Body of pancreas (tissue), 4 donors: Measurements from ENCODE around the gene ETNPPL. TPM values are rescaled to one million over a fixed set of nuclear protein-coding genes. Genes with fewer than 3 reads are reported as not detected.
"Not testable (repeated sequence)": the region's sequence is repeated elsewhere in the genome, so short reads cannot be mapped to it uniquely, and the experiment has no call there.

ENCODE experiments used
- ATAC-seq: fragments of 150-250 bp; one replicate; pipeline ENCODE4 v1.9.1; 2016
- DNase-seq, 4 donors: peaks; one replicate each; pipeline ENCODE4 v3.0.0-alpha.2; 2019
- H3K27ac ChIP-seq, 4 donors: fragments of 200-600 bp; sonication (generic); 1 replicate in 3 of 4; 2 replicates in 1 of 4; pipeline versions ENCODE4 v1.5.1 to v1.6.1; 2016 to 2019; ENCODE audit warnings: mild to moderate bottlenecking in 1 of 4, mixed read lengths in 1 of 4, moderate library complexity in 1 of 4
- H3K27me3 ChIP-seq, 2 donors: fragments of 200-600 bp; sonication (generic); one replicate each; pipeline ENCODE4 v1.6.0; 2016; ENCODE audit warnings: mild to moderate bottlenecking in 1 of 2
- H3K36me3 ChIP-seq, 2 donors: fragments of 200-600 bp; sonication (generic); replicated peaks in 1 of 2; 2 replicates each; pipeline ENCODE4 v1.5.1; 2016; ENCODE audit warnings: low read depth in 2 of 2; ENCODE audit not compliant: insufficient read depth in 1 of 2
- H3K4me1 ChIP-seq: fragments of 200-600 bp; sonication (generic); one replicate; pipeline ENCODE4 v1.6.0; 2016
- H3K4me3 ChIP-seq, 2 donors: fragments of 200-600 bp; sonication (generic); 1 replicate in 1 of 2; 2 replicates in 1 of 2; pipeline ENCODE4 v1.5.1; 2016 to 2019
- H3K9me3 ChIP-seq, 3 donors: fragments of 200-600 bp; sonication (generic); 1 replicate in 2 of 3; 2 replicates in 1 of 3; pipeline ENCODE4 v1.5.1; 2016
- CTCF ChIP-seq, 7 experiments: fragments of 450-650 bp in 4 of 7; fragments of 200-600 bp in 3 of 7; sonication (generic) in 3 of 7; IDR thresholded peaks; one replicate each; pipeline ENCODE4 v1.5.1; 2016 to 2019; ENCODE audit warnings: antibody characterized with exemption in 7 of 7
- POLR2A ChIP-seq, 3 donors: fragments of 450-650 bp; IDR thresholded peaks; one replicate each; pipeline ENCODE4 v1.6.1; 2016; ENCODE audit warnings: antibody characterized with exemption in 3 of 3, mild to moderate bottlenecking in 2 of 3
- WGBS, 2 donors: methylation state at CpG; one replicate each; pipeline ENCODE4 v1.1.5; 2017; 5-methylcytosine and 5-hydroxymethylcytosine counted together
- intact Hi-C: fragments of 100-400 bp; cut with DNase I; formaldehyde crosslinking; loops from one replicate; pipeline ENCODE4 v1.15.1; 2023
- total RNA-seq, 2 donors: library from RNA; depleted of rRNA; stranded (reverse); fragments of >200 nt; gene quantifications; one replicate each; pipeline ENCODE4 v1.1.0, GENCODE V29; 2016

ETNPPL gene
- total RNA-seq, 2 donors from 2014 or later, result not detected

GRCh38 chr4:108717386-108717785 lies 45.5 kb downstream of the ETNPPL start:
- intact Hi-C loops, result no loop called here
- no peaks in the 10 kb centered on the region for H3K27me3 ChIP-seq
- no peak for TF ChIP-seq POLR2A (IDR thresholded peaks at IDR 0.05)
- TF ChIP-seq CTCF (IDR thresholded peaks at IDR 0.05), result no peak
- no peaks in the 10 kb centered on the region for H3K9me3 ChIP-seq
- H3K4me1 ChIP-seq, result no peaks in the 10 kb centered on the region
- ATAC-seq, result no peak
- H3K4me3 ChIP-seq, result no peak overlapping the region
- H3K27ac ChIP-seq, result no peak overlapping the region
- 69 to 75% methylated on average over 2 of the region's 2 CpGs for WGBS, 2 donors
- no peaks in the 10 kb centered on the region for H3K36me3 ChIP-seq
- DNase-seq, result no peak

GRCh38 chr4:108716340-108716739 lies 46.5 kb downstream of the ETNPPL start:
- H3K36me3 ChIP-seq, result no peaks in the 10 kb centered on the region
- no peak for DNase-seq
- H3K4me3 ChIP-seq, result no peak overlapping the region
- ATAC-seq, result no peak
- no peak overlapping the region for H3K27ac ChIP-seq
- no peaks in the 10 kb centered on the region for H3K27me3 ChIP-seq
- H3K4me1 ChIP-seq, result no peaks in the 10 kb centered on the region
- whole genome bisulfite sequencing, 2 donors, result 35 to 46% methylated on average over 2 of the region's 2 CpGs
- H3K9me3 ChIP-seq, result no peaks in the 10 kb centered on the region
- TF ChIP-seq POLR2A (IDR thresholded peaks at IDR 0.05) (no peak), CTCF (IDR thresholded peaks at IDR 0.05) (no peak)
- intact Hi-C loops, result no loop called here

GRCh38 chr4:108714880-108715279 lies 48.0 kb downstream of the ETNPPL start:
- WGBS, 2 donors, result 27 to 30% methylated on average over 4 of the region's 4 CpGs
- no peaks in the 10 kb centered on the region for H3K9me3 ChIP-seq
- no peak overlapping the region for H3K4me3 ChIP-seq
- H3K27me3 ChIP-seq, result no peaks in the 10 kb centered on the region
- no peaks in the 10 kb centered on the region for H3K4me1 ChIP-seq
- TF ChIP-seq POLR2A (IDR thresholded peaks at IDR 0.05) (no peak), CTCF (IDR thresholded peaks at IDR 0.05) (no peak)
- intact Hi-C loops, result no loop called here
- no peak for DNase-seq
- no peaks in the 10 kb centered on the region for H3K36me3 ChIP-seq
- no peak overlapping the region for H3K27ac ChIP-seq
- no peak for ATAC-seq

- H3K36me3 ChIP-seq, H3K4me3 ChIP-seq, DNase-seq, H3K27ac ChIP-seq, H3K9me3 ChIP-seq, H3K4me1 ChIP-seq, H3K27me3 ChIP-seq, ATAC-seq, intact Hi-C loops: not testable (repeated sequence)
- WGBS, 2 donors, result 49 to 57% methylated on average over 7 of the region's 7 CpGs
Observed at GRCh38 chr4:108710578-108710977, 52.3 kb downstream of the ETNPPL start.

GRCh38 chr4:108709722-108710121 lies 53.1 kb downstream of the ETNPPL start:
- no peak overlapping the region for H3K27ac ChIP-seq
- H3K36me3 ChIP-seq, result no peaks in the 10 kb centered on the region
- no peaks in the 10 kb centered on the region for H3K4me1 ChIP-seq
- no peaks in the 10 kb centered on the region for H3K9me3 ChIP-seq
- intact Hi-C loops, result no loop called here
- DNase-seq (no peak), ATAC-seq (no peak)
- WGBS, 2 donors, result 38 to 48% methylated on average over 7 of the region's 7 CpGs
- TF ChIP-seq POLR2A (IDR thresholded peaks at IDR 0.05), result no peak
- TF ChIP-seq CTCF (IDR thresholded peaks at IDR 0.05), result no peak
- H3K4me3 ChIP-seq, result no peak overlapping the region
- H3K27me3 ChIP-seq, result no peaks in the 10 kb centered on the region
